Prostate gland (tissue), 2 donors: Measurements from ENCODE around the gene GLS.

Experiments used
- CTCF ChIP-seq, 4 experiments: fragments of 200-600 bp in 2 of 4; fragments of 450-650 bp in 2 of 4; sonication (generic) in 2 of 4; IDR thresholded peaks; 1 replicate in 3 of 4; 2 replicates in 1 of 4; pipeline ENCODE4 v1.5.1; 2016 to 2019; ENCODE audit warnings: antibody characterized with exemption in 4 of 4, mild to moderate bottlenecking in 2 of 4, moderate library complexity in 2 of 4
- POLR2A ChIP-seq: fragments of 450-650 bp; IDR thresholded peaks from one replicate; pipeline ENCODE4 v1.6.1; 2016; ENCODE audit warnings: antibody characterized with exemption, mild to moderate bottlenecking
- POLR2AphosphoS5 ChIP-seq: sonication (generic); formaldehyde crosslinking; IDR thresholded peaks from one replicate; pipeline ENCODE4 v1.6.1; 2017; ENCODE audit warnings: antibody characterized with exemption

- no peak for TF ChIP-seq CTCF (IDR thresholded peaks at IDR 0.05)
- TF ChIP-seq POLR2A: no peak
- TF ChIP-seq POLR2AphosphoS5: no peak
Measured at GRCh38 chr2:190876631-190877030, 4.0 kb upstream of the GLS start.
